ENCODE results near the gene CCDC192. TPM values are rescaled to one million over a fixed set of nuclear protein-coding genes. Genes with fewer than 3 reads are reported as not detected.
A peak's percentile ranks its signal among the peaks of the same experiment; 100 is the strongest.

Gene CCDC192
- total RNA-seq, 1 experiment from 2014 or later = 0.52 TPM

GRCh38 chr5:127957183-127957582 is 254.0 kb downstream of the CCDC192 start:
- CTCF ChIA-PET = no interaction called here
- ATAC-seq (peak; percentile 30; the same call in 1 of the 2 replicates), DNase-seq (ENCODE audit: low spot score) (no peak)
- Mint-ChIP-seq H3K4me1 (peaks cover 33% of the 10 kb centered on the region), H3K4me3 (no peak overlapping the region), H3K27ac (no peak overlapping the region), H3K27me3 (ENCODE audit: low read depth) (peaks cover 6% of the 10 kb centered on the region), H3K36me3 (no peaks in the 10 kb centered on the region), H3K9me3 (peaks cover 6% of the 10 kb centered on the region)
- POLR2A ChIA-PET = no interaction called here
- TF ChIP-seq ZNF671 (CRISPR knock-in tag; IDR thresholded peaks at IDR 0.05) = no peak
- no peak for TF ChIP-seq OVOL2 (CRISPR knock-in tag; IDR thresholded peaks at IDR 0.05; ENCODE audit: borderline replicate concordance)
- TF ChIP-seq PRRX2 (CRISPR knock-in tag; IDR thresholded peaks at IDR 0.05) = no peak
- no peak for TF ChIP-seq CREM (CRISPR knock-in tag; IDR thresholded peaks at IDR 0.05)
- no peak for TF ChIP-seq ZNF263 (CRISPR knock-in tag; IDR thresholded peaks at IDR 0.05; ENCODE audit: low read depth)
- TF ChIP-seq NFE2L1 (CRISPR knock-in tag; IDR thresholded peaks at IDR 0.05) = no peak
- TF ChIP-seq CDX4 (CRISPR knock-in tag; IDR thresholded peaks at IDR 0.05; ENCODE audit: borderline replicate concordance) = no peak

- peaks cover 6% of the 10 kb centered on the region for H3K27me3 Mint-ChIP-seq (ENCODE audit: low read depth)
- H3K4me3 Mint-ChIP-seq = no peak overlapping the region
- TF ChIP-seq NFE2L1 (CRISPR knock-in tag; IDR thresholded peaks at IDR 0.05) = no peak
- no peak for TF ChIP-seq MLX (CRISPR knock-in tag; IDR thresholded peaks at IDR 0.05)
- TF ChIP-seq ATF3 (CRISPR knock-in tag; conservative IDR thresholded peaks at IDR 0.05) = no peak
- no peak for TF ChIP-seq ZNF138 (CRISPR knock-in tag; conservative IDR thresholded peaks at IDR 0.05)
- no peak for TF ChIP-seq ZNF317 (CRISPR knock-in tag; IDR thresholded peaks at IDR 0.05; ENCODE audit: borderline replicate concordance, low read depth)
- no peak for TF ChIP-seq ZNF396 (CRISPR knock-in tag; IDR thresholded peaks at IDR 0.05; ENCODE audit: borderline replicate concordance)
- no peak for TF ChIP-seq FOXP1 (CRISPR knock-in tag; IDR thresholded peaks at IDR 0.05; ENCODE audit: borderline replicate concordance)
- no peak for TF ChIP-seq MXD4 (CRISPR knock-in tag; IDR thresholded peaks at IDR 0.05; ENCODE audit: borderline replicate concordance)
- no peak for TF ChIP-seq TCF7 (CRISPR knock-in tag; IDR thresholded peaks at IDR 0.05; ENCODE audit: low read depth)
- TF ChIP-seq CREM (CRISPR knock-in tag; IDR thresholded peaks at IDR 0.05) = no peak
- TF ChIP-seq TEAD1 (CRISPR knock-in tag; IDR thresholded peaks at IDR 0.05) = no peak
- no peak for TF ChIP-seq ZMAT4 (CRISPR knock-in tag; IDR thresholded peaks at IDR 0.05)
- no peak for TF ChIP-seq ZNF219 (CRISPR knock-in tag; IDR thresholded peaks at IDR 0.05; ENCODE audit: borderline replicate concordance)
- no peak for TF ChIP-seq JAZF1 (CRISPR knock-in tag; IDR thresholded peaks at IDR 0.05)
- no peak for TF ChIP-seq ELF4 (CRISPR knock-in tag; IDR thresholded peaks at IDR 0.05; ENCODE audit: low read depth)
- no peak for TF ChIP-seq CTCF (IDR thresholded peaks at IDR 0.05)
- no peak for TF ChIP-seq ARID4B (CRISPR knock-in tag; IDR thresholded peaks at IDR 0.05; ENCODE audit: borderline replicate concordance)
- peaks cover 6% of the 10 kb centered on the region for H3K9me3 Mint-ChIP-seq
- ChIA-PET POLR2A (no interaction called here), CTCF (interaction anchor here (0.6 kb wide), 1 partner anchor 73 kb away, joined by 5 read pairs; no protein-coding TSS in a partner anchor)
- H3K36me3 Mint-ChIP-seq = no peaks in the 10 kb centered on the region
- H3K4me1 Mint-ChIP-seq = peaks cover 33% of the 10 kb centered on the region
- no peak for DNase-seq (ENCODE audit: low spot score)
- no peak for ATAC-seq
- H3K27ac Mint-ChIP-seq = no peak overlapping the region
These were observed 254.6 kb downstream of the CCDC192 start for GRCh38 chr5:127957701-127958239.

Data from WTC11 (cell line).